ENCODE results near the gene STAT2. TPM values are rescaled to one million over a fixed set of nuclear protein-coding genes. Genes with fewer than 3 reads are reported as not detected.

Gene STAT2
- total RNA-seq, 1 donor from 2014 or later = 163 TPM

DNA sequence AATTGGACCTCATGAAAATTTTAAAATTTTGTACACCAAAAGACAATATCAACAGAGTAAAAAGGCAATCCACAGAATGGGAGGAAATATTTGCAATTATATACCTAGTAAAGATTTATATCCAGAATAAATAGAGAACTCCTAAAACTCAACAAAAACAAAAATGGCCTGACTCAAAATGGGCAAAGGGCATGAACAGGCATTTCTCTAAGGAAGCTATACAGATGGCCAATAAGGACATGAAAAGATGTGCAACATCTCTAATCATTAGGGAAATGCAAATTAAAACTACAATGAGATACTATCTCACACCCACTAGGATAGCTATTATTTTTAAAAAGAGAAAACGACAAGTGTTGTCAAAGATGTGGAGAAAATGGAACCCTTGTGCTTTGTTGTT is 13.6 kb upstream of the STAT2 start:
- no peak for DNase-seq (ENCODE audit: low spot score, unreplicated experiment)
- Mint-ChIP-seq H3K27me3 (no peaks in the 10 kb centered on the region), H3K27ac (no peak overlapping the region), H3K4me3 (ENCODE audit: low read depth) (no peak overlapping the region), H3K4me1 (ENCODE audit: low read depth) (peaks cover 6% of the 10 kb centered on the region), H3K36me3 (ENCODE audit: insufficient read depth) (no peaks in the 10 kb centered on the region), H3K9me3 (ENCODE audit: low read depth) (peaks cover 4% of the 10 kb centered on the region)
- TF ChIP-seq, protein P1, sequence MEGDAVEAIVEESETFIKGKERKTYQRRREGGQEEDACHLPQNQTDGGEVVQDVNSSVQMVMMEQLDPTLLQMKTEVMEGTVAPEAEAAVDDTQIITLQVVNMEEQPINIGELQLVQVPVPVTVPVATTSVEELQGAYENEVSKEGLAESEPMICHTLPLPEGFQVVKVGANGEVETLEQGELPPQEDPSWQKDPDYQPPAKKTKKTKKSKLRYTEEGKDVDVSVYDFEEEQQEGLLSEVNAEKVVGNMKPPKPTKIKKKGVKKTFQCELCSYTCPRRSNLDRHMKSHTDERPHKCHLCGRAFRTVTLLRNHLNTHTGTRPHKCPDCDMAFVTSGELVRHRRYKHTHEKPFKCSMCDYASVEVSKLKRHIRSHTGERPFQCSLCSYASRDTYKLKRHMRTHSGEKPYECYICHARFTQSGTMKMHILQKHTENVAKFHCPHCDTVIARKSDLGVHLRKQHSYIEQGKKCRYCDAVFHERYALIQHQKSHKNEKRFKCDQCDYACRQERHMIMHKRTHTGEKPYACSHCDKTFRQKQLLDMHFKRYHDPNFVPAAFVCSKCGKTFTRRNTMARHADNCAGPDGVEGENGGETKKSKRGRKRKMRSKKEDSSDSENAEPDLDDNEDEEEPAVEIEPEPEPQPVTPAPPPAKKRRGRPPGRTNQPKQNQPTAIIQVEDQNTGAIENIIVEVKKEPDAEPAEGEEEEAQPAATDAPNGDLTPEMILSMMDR (IDR thresholded peaks at IDR 0.05; ENCODE audit: unreplicated experiment) = no peak

DNA sequence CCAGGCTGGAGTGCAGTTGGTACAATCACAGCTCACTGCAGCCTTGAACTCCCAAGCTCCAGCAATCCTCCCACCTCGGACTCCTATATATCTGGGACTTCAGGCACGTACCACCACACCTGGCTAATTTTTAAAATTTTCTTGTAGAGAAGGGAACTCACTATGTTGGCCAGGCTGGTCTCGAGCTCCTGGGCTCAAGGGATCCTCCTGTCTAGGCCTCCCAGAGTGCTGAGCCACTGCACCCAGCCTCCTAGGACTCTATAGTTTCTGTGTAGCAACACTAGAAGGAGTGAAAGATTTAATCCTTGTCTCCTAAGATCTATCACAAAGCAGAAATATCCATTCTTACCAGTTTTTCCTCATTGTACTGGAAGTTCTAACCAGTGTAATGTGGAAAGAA is 7.0 kb upstream of the STAT2 start:
- TF ChIP-seq, protein P1 (IDR thresholded peaks at IDR 0.05; ENCODE audit: unreplicated experiment) = no peak
- Mint-ChIP-seq H3K27me3 (no peaks in the 10 kb centered on the region), H3K4me1 (ENCODE audit: low read depth) (no peaks in the 10 kb centered on the region), H3K4me3 (ENCODE audit: low read depth) (no peak overlapping the region), H3K9me3 (ENCODE audit: low read depth) (no peaks in the 10 kb centered on the region), H3K27ac (no peak overlapping the region), H3K36me3 (ENCODE audit: insufficient read depth) (no peaks in the 10 kb centered on the region)
- no peak for DNase-seq (ENCODE audit: low spot score, unreplicated experiment)

DNA sequence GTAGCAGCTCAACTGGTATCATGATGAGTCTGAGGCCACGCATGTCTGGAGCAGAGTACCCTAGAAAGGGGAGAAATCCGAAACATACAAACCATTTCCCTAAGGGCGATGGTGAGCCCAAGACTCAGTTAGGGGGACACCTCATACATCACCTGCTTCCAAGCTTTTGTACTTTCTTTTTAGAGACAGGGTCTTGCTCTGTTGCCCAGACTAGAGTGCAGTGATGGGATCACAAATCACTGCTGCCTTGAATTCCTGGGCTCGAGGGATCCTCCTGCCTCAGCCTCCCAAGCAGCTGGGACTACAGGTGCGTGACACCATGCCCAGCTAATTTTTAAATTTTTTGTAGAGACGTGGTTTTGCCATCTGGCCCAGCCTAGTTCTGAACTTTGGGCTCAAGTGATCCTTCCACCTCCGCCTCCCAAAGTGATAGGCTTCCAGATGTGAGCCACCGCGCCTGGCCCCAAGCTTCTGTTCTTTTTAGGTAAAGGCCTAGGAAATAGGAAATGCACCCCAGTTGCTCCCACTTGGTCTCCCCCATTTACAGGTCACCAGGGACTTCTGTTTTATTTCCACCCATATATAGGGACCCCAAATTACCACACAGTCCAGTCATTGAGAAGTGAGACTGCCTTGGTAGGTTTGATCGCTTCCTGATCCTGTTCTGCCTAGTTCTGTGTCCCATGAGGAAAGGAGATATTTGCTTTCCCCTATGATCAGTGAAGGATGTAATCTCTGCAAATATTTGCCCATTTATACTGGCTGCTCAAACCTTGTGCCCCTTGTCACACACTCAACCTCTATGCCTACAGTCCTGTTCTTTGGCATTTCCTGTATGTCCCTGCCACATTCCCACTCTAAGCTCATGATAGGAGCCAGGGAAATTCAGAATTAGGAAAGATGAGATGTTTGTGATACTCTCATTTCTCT is 2.5 kb upstream of the STAT2 start, which contains the start of gene APOF:
TSS of gene APOF (minus strand) at position 728 of the 930 bp plus-strand sequence. CDS start at position 616, 112 bp downstream.
- TF ChIP-seq, protein P1 (IDR thresholded peaks at IDR 0.05; ENCODE audit: unreplicated experiment) = no peak
- Mint-ChIP-seq H3K4me3 (ENCODE audit: low read depth) (peak within 1 kb of the TSS; percentile 93), H3K9me3 (ENCODE audit: low read depth) (no peaks in the 10 kb centered on the region), H3K27me3 (no peaks in the 10 kb centered on the region), H3K36me3 (ENCODE audit: insufficient read depth) (no peaks in the 10 kb centered on the region), H3K27ac (peak within 1 kb of the TSS; percentile 99), H3K4me1 (ENCODE audit: low read depth) (peaks cover 11% of the 10 kb centered on the region)
- no peak for DNase-seq (ENCODE audit: low spot score, unreplicated experiment)

DNA sequence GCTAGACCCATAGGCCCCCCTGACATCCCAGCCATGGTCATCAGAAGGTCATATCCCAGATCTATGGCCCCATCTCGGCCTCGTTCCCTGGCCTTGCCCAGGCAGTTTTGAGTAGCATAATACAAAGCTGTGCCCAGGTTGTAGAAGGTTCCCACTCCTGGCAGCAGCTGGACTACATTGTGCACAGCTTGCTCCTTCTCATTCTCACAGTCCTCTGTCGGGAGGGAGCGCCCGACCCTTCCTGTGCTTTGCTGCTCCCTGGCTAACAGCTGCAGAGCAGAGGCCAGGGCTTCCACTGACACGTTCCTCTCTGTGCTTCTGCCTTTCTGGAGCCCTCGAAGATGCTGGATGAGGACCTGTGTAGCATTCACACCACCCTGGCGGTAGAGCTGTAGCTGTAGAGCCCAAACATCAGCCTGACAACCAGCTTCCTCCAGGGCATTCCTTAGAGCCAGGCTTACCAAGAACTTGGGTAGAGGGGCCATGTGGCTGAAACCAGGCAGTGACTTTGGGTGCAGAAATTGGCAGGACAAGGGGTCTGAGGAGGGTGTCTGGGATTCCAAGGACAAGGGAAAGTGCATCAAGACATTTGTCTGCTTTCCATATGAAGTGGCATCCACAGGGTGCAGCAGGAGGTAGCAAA is 1.7 kb upstream of the STAT2 start:
- TF ChIP-seq, protein P1 (IDR thresholded peaks at IDR 0.05; ENCODE audit: unreplicated experiment) = no peak
- H3K4me3 Mint-ChIP-seq (ENCODE audit: low read depth) = peak overlapping the region; percentile 93
- peak overlapping the region; percentile 99 for H3K27ac Mint-ChIP-seq
- no peak for DNase-seq (ENCODE audit: low spot score, unreplicated experiment)
- H3K36me3 Mint-ChIP-seq (ENCODE audit: insufficient read depth) = no peaks in the 10 kb centered on the region
- no peaks in the 10 kb centered on the region for H3K9me3 Mint-ChIP-seq (ENCODE audit: low read depth)
- peaks cover 11% of the 10 kb centered on the region for H3K4me1 Mint-ChIP-seq (ENCODE audit: low read depth)
- H3K27me3 Mint-ChIP-seq = no peaks in the 10 kb centered on the region

DNA sequence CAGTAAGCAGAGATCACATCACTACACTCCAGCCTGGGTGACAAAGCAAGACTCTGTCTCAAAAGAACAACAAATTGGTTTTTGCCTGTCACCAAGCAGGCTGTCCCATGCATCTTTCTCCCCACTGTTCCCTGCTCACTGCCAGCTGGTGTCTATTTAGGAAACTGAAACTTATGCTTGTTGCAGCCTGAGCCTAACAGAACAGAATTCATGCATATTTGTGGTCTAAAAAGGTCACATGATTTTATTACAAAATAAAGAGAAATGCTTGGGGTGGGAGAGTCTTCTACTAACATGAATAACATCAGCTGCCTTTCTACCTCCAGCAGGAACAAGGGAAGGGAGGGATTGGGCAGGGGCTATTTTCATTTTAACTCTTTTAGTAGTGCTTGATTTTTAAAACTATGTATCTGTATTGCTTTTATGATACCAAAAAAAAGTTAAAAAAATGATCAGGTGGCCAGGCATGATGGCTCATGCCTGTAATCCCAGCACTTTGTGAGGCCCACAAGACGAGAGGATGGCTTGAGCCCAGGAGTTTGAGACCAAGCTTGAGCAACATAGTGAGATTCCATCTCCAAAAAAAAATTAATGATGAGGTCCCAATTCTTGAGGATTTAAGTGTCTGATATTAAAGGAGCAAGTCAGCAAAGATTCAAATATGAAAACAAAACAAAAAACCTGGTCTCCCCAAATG is 923 bp downstream of the STAT2 start:
- H3K4me1 Mint-ChIP-seq (ENCODE audit: low read depth) = peaks cover 15% of the 10 kb centered on the region
- H3K27me3 Mint-ChIP-seq = no peaks in the 10 kb centered on the region
- peak overlapping the region; percentile 99 for H3K27ac Mint-ChIP-seq
- TF ChIP-seq, protein P1 (IDR thresholded peaks at IDR 0.05; ENCODE audit: unreplicated experiment) = no peak
- peaks cover 6% of the 10 kb centered on the region for H3K36me3 Mint-ChIP-seq (ENCODE audit: insufficient read depth)
- peak overlapping the region; percentile 93 for H3K4me3 Mint-ChIP-seq (ENCODE audit: low read depth)
- DNase-seq (ENCODE audit: low spot score, unreplicated experiment) = no peak
- no peaks in the 10 kb centered on the region for H3K9me3 Mint-ChIP-seq (ENCODE audit: low read depth)
